ENCODE data around the gene SELL.
"Not testable (repeated sequence)": the region's sequence is repeated elsewhere in the genome, so short reads cannot be mapped to it uniquely, and the experiment has no call there.

SELL gene

DNA sequence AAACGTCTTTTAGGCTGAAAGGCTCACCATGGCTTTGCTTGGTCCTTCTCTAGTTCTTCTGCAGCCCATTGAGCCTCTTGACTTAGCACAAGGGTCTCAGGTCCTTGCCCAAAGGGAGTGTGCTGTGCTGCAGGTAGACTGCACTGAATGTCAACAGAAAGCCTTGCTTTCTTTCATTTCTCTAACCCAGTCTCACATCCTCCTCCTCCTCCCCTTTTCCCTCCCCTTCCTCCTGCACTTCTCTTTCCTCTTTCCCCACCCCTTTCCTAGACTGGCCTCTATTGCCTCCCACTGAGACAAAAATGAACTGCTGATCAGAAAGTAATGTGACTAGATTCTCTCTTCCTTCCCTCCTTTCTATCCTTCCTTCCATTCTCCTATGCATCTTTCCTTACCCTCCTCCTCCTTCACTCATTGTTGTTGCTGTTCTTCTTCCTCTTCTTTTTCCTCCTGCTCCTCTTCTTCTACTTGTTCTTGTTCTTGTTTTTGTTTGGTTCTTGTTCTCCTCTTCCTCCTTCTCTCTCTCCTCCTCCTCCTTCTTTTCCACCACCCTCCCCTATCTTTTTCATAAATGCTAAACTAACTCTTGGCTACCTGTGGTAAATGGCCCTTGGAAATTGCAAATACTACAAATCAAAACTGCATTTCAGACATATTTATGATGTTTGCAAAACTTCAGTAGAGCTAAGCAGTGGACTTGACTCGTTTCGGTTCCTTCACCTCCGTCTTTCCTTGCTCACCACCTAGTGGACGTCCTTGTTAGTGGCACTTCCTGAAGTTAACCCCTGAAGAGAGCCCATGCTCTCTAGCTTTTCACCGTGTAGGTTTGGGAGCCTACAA is at the start of gene SELL:
TSS of gene SELL (minus strand) at position 152 of the 840 bp plus-strand sequence. CDS start at position 30, 122 bp downstream.
- peak; percentile 64 for DNase-seq

DNA sequence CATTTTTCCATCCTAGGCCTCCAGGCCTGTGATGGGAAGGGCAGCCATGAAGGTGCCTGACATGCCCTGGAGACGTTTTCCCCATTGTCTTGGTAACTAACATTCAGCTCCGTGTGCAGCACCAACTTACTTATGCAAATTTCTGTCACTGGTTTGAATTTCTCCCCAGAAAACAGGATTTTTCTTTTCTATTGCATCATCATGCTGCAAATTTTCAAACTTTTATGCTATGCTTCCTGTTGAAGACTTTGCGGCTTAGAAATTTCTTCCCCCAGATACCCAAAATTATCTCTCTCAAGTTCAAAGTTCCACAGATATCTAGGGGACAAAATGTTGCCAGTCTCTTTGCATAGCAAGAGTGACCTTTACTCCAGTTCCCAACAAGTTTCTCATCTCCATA is 47.6 kb upstream of the SELL start:
- DNase-seq = no peak

DNA sequence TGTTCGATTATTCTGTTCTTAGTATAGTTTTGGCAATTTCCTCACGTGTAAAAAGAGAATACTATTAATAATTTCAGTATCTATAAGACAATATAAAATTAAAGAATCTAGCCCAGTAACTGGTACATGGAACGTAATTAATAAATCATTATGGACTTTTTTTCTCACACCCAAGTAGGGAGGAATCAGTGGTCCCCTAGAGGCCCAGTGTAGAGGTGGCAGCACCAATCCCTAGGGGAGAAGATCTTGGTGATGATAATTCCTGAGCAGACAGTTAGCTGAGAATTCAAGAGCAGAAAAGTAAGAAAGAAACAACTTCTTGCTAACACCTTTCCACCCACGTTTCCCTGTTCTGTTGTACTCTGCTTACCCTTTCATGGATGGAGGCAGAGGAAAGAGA is 42.1 kb upstream of the SELL start:
- no peak for DNase-seq

DNA sequence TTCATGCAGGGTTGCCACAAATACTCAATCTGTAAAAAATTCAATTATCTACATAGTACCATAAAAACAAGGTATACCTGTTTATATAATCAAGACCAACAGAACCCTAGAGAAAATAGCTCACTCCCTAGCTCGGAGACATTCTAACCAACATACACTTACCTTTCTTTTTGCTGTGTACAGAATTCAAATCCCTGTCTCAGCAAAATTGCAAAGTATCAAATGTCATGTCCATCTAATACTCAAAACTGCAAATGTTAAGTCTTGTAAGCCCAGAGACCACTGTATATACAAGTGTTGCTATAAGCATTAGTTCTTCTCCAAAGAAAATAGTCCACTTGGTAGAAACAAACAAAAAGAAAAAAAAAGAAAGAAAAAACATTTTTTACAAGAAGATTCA is 38.6 kb upstream of the SELL start:
- no peak for DNase-seq

DNA sequence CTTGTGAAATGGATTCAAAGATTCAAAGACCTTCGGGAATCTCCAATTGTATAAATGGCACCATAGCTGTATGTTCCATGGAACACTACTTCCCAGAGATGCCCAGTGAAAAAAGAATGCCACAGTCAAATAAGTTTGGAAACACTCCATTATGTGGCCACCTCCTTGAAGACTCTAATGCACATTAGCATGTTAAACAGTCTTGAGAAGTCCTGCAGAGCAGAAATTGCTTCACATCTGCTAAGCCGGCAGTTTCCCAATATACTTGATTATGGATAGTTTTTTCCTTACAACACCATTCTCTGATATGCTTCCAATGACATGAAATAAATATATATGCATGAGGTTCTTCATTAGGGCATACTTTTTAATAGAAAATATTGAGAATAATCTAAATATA is 35.1 kb upstream of the SELL start:
- DNase-seq = no peak

DNA sequence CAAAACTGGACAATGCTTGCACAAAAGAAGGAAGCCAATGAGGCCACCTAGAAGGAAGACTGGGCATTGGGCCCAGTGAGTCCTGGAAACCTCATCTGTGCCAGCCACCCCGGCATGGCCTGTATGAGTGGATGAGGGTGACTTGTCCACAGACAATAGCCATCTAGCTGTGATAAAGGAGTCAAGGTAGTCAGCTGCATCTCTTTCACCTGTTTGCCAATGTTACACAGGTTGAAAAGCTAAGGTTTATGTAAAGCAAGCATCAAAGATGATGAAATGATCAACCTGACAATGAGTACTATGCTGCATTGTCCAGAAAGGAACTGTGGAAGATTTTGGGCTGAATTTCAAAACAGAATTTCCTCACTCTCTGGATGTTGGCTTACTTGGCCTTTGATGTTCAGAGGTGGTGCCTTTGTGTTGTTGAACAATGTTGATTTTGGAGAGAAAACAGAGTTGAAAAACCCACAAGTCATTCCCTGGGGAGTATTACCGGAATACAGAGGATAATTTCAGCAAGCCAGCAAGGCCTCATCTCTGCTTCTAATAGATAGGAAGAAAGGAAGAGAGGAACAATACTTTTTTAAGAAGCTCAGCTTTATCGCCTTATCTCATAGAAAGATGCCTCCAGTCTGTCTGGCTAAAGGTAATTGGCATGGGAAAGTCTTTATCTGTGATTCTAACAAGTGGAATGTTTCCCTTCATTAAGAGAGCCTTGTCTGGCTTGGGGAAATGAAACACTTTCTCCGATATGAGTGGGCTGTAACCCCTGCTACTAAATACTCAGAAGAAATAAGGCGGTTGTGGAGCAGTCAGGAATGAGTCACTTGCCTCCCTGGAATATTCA is 33.8 kb upstream of the SELL start:
- DNase-seq = no peak

DNA sequence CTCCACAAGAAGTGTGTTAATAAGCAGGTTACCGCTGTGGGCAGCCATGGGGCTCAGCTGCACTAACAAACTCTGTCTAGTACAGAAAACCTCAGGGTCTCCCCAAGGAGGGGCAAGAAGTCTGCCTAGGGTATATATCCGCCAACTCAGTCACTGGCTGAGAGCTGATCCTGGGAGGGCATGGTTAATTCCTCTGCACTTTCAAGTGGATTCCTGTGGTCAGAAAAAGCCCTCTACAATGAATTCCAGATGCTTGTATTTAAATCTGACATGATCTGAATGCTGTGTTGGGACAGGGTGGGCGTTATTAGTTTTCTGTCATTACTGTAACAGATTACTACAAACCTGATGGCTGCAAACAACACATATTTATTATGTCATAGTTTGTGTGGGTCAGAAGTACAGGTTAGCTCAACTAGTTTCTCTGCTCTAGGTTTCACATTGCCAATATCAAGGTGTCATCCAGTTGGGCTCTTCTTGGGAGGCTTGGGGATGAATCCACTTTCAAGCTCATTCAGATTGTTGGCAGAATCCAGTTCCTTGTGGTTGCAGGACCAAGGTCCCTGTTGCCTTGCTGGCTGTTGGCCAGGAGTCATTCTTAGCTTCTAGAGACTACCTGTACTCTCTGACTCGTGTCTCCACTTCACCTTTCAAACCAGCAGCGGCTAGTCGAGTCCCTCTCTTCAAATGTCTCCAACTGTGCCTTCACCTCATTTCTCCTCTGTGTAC is 30.4 kb upstream of the SELL start:
- DNase-seq = no peak

DNA sequence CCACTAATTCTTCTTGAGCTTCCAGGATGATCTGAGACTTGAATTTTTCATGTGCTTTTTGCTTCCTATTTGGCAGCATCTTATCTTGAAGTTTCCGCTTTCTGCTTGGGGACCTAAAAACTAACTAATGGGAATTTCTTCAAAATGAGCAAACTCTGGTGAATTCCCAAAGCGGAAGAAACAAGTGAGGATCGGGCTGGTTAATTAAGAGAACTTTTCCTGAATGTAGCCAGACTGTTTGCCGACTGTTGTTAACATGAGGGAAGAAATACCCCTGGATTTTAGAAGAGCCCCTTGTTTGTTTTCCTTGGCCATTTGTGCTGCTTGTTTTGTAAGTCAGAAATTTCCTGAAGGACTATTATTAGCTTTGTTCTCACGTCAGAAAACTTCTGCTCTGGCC is 28.6 kb upstream of the SELL start:
- no peak for DNase-seq

DNA sequence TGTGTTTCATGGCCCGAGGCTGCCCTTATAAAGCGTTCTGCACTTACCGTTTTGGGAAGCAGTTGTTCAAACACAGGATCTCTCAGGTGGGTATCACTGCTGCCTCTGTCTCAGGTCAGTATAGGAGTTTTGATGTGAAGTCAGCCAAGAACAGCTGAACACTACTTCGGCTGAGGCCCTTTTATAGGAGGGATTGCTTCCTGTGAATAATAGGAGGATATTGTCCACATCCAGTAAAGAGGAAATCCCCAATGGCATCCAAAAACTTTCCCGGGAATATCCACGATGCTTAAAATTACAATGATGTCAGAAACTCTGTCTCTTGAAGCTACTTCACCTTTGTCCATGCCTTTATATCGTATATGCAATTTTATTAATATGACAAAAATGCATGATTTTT is 22.5 kb upstream of the SELL start, which contains the start of gene SELE:
TSS of gene SELE (minus strand) at position 156 of the 400 bp plus-strand sequence. CDS start 467 bp downstream, outside the sequence.
- no peak for DNase-seq

DNA sequence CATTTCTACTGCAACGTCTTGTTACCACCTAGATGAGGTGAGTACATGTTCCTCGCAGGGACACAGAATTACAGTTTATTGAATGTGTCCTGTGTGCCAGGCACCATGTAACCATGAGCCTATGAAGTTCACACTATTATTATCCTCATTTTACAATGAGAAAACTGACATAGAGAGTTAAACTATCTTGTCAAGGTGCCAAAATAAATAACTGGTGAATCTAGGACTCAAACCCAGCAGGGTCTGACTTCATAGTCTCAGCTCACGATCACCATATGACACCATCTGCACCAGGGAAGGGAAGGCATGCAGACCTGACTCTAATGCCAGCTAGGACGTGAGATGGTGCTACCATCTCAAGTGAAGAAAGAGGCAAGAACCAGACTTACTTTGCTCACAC is 20.0 kb upstream of the SELL start:
- no peak for DNase-seq

DNA sequence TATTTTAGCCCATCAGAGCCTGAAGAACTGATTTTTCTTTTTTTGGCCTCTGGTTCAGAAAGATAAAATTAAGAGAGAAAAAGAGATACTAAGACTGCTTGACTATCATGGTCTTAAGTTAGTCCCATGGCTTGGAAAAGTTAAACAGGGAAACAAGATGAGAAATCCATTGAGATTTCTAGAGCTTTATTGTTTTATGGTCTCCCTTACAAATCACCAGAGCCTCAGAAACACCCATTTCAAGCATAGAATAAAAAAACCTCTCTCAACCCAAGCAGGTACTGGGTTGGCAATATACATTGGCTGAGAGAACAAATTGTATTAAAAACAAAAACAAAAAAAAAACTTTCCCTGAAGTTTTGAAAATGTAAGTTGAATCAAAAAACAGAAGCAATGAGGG is 18.6 kb upstream of the SELL start:
- no peak for DNase-seq

DNA sequence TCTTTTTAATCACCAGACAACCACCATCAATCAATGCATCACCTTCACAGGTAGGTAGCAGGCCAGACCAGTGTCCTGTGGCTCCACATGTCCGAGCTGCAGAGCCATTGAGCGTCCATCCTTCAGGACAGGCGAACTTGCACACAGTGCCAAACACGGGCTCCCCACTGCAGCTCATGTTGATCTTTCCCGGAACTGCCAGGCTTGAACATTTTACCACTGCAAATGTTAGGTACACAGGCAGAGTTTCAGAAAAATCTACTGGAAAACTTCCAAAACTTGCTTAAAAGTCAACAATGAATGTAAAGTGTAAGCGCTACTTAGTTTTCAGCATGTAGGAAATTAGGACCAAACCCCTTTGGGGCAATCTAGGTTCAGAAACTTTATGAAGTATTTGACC is 15.9 kb upstream of the SELL start:
- no peak for DNase-seq

DNA sequence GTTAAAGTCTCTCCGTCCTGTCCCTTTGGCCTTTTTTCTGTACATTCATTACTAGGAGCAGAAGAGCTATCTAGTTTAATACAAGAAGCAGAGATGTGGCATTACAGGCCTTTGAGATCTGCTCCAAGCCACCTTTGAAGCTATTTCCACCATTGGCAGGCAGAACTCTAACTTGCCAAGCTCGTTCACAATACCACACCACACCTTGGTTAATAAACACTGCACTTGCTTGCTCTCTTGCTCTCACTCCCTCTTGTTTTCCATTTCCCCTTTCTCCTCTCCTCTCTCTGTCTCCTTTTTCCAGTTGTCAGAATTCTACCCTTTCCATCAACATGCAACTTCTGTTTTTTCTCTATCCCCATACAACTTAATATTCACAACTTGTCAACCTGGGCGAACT is 15.4 kb upstream of the SELL start:
- no peak for DNase-seq

DNA sequence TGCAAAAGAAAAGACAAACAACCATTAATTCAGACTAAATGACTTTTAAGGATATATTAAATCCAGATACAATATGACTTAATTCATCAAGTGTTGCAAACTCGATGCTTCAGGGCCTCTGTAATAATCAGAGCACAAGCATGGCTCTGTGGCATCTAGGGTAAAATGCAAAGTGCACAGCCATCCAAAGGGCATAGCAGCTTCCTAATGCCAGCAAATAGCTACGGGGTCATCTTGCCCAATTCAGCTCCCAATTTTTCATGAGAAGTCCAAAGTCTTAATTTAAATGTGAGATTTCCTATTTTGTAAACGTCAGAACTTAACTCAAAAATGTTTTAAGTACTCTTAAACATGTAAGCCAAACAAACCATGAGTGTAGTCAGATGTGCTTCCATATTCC is 14.5 kb upstream of the SELL start:
- no peak for DNase-seq

DNA sequence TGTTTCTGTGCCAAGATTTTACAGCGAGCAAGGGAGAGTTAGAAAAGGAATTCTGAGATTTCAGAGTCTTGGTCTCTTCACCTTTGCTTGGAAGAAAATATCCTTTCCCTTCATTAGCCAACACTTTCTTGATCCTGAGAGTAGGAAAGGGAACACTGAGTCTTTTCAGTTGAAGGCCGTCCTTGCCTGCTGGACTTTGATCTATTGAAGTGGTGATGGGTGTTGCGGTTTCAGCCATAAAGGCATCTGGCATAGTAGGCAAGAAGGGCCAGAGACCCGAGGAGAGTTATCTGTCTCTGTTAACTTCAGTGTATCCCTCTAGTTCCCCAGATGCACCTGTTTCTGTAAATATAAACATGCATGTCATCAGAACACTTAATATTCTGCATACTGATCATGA is 12.7 kb upstream of the SELL start:
- no peak for DNase-seq

DNA sequence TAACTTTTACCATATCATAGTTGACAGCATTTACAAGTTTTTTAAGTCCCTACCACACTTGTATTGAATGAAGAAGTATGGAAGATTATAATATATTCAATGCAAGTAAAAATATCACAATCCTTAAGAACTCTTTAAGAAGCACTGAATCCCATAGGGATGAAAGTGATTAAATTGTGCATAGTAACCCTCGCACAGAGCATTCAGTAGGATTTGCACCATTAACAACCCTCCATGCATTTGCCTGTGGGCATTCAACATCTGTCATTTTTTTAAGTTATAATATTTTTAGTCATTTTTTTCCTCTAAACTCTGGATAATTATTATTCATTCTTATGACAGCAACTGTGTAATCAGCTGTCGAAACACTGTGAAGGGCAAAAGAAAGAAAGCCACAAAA is 12.3 kb upstream of the SELL start:
- no peak for DNase-seq

DNA sequence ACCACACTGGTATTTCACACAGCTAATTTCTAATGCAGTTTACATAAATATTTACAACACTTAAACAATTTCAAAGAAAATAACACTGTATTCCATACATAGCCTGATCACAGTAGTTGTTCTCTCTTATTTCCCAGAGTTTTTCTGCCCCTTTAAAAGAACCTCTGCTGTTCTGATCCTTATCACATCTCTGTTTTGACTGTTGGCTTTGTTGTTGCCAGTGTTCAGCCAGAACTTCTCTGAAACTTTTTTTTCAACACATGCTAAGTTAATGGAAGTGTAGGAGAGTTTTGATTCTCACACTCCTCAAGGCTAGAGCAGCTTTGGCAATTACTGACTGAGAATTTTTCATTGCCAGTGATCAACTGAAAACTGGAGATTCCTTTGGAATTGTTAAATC is 11.4 kb upstream of the SELL start:
- no peak for DNase-seq

DNA sequence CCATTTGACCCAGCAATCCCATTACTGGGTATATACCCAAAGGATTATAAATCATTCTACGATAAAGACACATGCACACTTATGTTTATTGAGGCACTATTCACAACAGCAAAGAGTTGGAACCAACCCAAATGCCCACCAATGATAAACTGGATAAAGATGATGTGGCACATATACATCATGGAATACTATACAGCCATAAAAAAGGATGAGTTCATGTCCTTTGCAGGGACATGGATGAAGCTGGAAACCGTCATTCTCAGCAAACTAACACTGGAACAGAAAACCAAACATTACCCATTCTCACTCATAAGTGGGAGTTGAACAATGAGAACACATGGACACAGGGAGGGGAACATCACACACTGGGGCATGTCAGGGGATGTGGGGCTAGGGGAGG is 3.7 kb upstream of the SELL start:
- not testable (repeated sequence) for DNase-seq

DNA sequence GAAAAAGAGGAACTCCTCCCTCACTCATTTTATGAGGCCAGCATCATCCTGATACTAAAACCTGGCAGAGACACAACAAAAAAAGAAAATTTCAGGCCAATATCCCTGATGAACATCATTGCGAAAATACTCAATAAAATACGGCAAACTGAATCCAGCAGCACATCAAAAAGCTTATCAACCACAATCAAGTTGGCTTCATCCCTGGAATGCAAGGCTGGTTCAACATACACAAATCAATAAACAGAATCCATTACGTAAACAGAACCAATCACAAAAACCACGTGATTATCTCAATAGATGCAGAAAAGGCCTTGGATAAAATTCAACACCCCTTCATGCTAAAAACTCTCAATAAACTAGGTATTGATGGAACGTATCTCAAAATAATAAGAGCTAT is 1.7 kb upstream of the SELL start:
- DNase-seq = not testable (repeated sequence)

DNA sequence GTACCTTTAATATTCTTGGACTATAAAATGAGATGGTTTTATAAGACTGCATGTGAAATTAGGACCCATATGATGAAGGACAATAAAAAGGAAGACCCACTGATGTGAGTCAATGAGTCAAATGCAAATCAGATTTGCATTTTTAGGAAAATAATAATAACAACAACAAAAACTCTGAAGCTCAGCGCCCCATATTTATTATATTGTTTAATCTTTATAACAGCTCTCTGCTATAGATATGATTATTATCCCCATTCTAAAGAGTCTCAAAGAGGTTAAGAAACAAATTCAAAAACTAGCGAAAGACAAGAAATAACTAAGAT is 850 bp upstream of the SELL start:
- no peak for DNase-seq

DNA sequence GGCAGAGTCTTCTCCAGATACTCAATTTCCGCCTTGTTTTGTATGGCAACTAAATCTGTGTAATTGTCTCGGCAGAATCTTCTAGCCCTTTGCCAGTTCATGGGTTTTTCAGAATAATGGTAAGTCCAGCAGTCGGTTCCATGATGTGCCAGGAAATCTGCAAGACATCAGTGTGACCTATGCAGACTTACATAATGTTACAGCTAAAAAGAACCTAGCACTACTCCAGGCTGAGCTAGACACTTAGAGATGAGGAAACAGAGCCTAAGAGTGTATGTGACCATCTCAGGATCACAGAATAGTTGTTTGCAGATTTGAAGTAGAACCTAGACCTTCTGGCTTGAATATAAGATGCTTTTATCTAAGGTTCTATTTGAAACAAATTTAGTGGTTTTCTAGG is 2.8 kb downstream of the SELL start:
- no peak for DNase-seq

DNA sequence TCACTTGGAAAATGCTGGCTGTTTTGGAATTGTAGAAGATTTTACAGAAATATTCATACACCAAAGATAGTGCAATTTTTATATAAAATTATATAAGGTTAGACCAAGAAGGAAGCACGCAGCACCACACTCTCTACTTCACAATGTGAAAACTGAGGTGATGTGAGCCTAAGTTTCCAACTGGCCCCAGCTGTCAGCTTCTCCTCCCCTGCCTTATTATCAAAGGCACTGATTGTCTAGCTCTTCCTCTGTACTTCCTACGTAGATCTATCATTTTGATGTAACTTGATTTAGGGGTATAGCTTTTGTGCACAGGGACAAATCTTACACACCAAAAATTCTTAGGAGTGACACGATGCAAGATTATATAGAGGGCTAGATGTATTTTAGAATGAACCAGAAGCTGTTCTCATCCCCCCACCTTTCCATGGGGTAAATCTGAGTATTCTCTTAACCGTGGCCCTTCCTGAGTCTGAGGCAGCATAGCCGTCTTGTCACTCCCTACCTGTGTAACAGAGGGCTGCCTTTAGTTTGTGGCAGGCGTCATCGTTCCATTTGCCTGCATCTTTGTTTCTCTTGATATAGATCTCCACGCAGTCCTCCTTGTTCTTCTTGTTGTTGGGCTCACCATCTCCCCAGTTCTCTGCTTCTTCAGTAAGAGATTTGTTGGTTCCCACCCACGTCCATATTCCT is 3.4 kb downstream of the SELL start:
- no peak for DNase-seq

DNA sequence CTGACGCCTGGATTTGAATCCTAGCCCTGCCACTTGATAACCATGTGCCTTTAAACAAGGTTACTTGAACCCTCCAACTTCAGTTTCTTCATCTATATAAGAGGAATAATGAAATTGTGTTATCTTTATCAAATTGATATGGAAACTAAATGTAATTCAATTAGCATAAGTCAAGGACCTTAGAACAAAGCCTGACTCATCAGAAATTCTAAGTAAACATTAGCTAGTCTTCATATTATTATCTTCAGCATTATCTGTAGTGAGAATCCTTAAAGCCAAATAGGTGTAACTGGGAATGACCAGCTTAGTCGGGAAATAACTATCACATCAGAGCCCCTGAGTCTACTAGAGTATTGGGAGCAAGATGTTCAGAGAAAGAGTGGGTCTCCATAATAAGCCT is 6.6 kb downstream of the SELL start:
- no peak for DNase-seq
